HG03457 (cell line): ENCODE measurements around the gene SOX6.
"Not testable (repeated sequence)": the region's sequence is repeated elsewhere in the genome, so short reads cannot be mapped to it uniquely, and the experiment has no call there.

ENCODE experiments used
- ATAC-seq: cut with Tn5 transposase; IDR thresholded peaks from one replicate; pipeline ENCODE4 v1.9.1; 2021; ENCODE audit warnings: moderate number of reproducible peaks; ENCODE audit not compliant: unreplicated experiment

The SOX6 gene

DNA sequence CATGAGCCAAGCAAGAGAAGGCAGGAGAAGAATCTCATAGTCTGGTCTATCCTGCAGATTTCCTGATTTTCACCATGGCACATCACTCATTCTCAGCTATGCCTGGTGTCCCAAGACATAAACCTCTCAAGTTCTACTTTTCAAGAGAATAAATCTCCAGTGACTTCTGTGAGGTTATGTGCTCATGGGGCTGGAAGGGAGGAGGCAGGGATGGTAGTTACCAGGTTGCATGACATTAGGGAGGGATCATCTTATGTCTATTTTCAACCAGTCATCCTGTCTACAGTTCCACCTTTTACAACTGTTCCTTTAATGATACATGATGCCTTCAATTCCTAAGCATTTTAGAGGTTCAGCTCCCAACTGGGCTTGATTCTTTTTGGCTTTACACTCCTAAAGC is 297.7 kb downstream of the SOX6 start:
- ATAC-seq: no peak

DNA sequence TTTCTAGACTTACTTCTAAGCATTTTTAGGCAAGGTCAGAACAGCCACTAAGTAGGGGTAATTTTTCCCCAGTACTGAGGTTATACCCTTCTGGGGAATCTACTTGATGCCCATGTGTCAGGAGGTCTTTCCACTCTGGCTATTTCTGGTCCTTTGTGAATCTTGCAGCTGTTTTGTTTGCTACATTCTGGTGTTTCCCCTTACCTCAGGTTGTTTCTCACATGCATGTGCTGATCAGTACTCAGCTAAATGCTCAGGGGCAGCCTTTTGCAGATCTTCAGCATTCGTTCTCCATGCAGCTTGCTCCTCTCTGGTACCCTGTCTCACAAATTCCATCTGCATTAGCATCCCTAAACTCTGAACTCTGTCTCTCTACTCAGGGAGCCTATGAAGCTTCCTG is 303.6 kb downstream of the SOX6 start:
- ATAC-seq: no peak

DNA sequence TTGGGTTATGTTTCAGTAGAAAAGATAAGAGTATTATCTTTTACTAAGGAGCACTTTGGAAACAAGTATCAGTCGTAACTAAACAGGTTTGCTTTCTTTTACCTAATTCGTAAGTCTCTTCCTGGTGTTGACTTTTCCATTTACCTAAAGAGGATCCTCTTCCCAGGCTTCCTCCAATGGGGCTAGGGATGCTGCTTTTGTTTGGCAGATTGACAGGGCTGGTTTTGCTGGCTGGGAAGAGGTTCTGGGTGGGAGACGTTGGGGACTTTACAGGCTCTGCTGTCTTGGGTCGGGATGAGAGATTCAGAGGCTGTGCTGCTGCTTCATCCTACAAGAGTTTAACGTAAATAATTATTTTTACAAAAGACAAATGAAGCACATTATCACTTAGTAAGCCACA is 306.7 kb downstream of the SOX6 start:
- no peak for ATAC-seq

DNA sequence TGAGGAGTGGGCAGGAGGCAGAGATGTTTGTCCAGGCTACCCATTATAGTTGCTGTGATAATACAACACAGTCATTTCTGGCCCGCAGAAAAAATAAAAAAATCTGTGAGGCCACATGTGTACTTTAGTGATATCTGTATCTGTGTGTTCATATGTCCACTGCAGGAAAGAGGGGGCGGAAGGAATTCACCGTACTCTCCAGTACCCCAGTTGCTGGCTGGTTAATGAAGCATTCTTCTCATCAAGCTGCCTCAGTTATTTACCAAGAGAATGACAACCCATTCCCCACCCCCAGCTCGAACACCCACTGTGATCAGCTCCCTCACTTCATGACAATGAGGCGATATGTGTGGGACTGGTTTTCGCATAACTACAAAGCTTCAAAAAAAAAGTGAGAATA is 309.3 kb downstream of the SOX6 start:
- ATAC-seq: no peak

DNA sequence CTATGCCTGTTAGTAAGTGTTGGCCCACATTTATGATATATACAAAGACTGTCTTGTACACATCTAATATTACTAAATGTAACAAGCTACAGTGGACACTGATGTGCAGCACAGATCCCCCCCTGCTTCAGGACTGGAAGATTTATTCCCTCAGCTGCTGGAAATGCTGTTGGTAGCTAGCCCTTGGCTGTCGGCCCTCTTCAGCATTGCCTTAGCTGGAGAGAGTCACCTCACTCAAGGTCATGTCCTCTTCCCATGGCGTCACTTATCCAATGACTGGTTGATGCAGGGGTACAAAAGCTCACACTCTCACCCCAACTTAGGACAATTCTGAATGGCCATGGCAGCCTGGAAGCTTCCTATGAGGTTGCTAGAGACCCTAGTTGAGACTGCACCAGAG is 312.7 kb downstream of the SOX6 start:
- no peak for ATAC-seq

DNA sequence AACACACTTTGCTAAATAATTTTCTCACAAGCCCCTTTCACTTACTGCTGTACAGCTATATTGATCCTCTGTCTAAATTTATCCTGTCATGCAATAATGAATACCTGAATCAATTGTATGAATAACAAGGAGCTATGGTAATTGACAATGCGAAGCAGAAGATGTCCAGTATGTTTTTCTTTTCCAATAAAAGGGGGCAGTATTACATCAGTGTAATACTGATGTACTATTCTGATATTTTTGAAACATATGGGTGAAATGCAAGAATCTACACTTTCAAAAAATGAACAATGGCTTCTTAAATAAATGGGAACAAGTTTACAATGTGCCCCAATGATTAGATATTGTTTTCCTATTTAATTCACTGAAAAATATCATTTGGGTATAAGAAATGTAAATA is 315.1 kb downstream of the SOX6 start:
- no peak for ATAC-seq

DNA sequence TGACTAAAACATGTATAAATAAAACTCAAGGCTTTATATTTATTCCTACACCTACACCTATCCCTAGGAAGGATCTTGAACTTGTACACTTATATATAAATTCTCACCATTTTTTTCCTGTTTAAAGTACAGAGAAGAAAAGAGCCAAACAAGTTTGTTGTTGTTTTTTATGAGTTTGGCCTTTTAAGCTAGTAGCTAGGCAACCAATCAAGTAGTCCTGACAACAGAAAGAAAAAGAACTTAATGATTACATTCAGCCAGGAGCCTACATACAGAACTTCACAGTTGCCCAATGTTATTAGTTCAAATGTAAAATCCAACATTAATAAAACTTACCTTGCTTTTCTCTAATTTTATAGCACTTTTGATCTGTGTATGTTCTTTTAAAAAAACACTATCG is 316.2 kb downstream of the SOX6 start:
- ATAC-seq: no peak

DNA sequence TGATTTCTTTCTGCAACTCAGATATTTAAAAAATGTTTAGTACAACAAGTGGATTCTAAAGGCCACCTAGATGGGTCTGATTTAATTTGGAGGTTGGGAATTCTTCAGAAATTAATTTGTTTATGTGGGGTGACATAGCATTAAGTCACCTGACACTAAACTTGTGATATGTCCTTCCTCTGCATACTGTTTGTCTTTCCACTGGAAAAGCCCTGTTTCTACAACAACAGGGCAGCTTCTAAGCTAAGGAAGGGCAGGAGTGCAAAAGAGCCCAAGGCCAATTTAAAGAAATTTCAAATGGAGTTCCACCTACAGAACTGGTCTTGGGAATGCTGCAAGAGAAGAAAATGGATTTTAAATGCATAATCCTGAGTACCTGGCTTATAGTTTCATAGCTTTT is 319.2 kb downstream of the SOX6 start:
- no peak for ATAC-seq

DNA sequence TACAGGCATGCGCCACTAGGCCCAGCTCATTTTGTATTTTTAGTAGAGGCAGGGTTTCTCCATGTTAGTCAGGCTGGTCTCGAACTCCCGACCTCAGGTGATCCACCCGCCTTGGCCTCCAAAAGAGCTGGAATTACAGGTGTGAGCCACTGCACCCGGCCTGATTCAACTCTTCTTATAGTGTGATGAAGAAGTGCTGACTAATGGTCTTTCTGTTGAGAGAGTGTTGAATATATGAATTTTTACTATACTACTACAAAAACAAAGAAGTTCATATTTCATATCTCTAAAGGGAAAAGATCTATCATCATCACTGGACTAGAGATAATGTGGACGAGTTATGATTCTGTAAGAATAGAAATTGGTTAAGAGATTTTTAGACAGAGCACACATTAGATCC is 320.1 kb downstream of the SOX6 start:
- no peak for ATAC-seq

DNA sequence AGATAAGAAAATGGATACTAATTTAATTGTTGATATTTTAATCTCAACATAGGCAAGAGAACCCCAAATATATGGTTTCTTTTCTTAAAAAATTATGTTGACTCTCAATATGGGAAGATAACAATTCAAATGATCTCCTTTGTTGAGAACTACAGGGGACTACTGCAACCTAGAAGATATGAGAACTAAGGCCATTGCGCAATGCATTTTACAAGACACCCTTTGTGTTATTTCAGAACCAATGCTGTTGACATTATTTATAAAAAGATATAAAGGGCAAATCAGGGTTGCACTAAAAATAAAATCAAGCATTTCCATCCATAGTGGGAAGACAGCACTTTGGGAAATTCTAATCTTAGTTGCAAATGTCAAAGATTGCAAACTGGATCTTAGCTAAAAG is 322.3 kb downstream of the SOX6 start:
- ATAC-seq: no peak

DNA sequence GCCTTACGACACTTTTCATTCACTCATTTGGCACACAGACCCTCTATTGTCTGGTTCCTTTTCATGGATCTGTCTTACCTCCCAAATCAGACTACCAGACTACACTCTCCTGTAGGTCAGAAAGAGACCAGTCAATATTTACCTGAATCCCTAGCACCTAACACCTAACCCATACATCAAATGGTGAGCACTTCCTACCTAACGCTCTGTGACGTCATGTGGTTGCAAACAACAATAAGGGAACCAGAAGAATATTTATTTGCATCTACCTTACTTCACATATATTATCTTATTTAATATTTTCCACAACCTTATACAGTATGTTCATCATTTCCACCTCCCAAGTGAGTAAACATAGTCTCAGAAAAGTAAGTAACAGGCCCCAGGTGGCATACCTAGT is 323.4 kb downstream of the SOX6 start:
- no peak for ATAC-seq

DNA sequence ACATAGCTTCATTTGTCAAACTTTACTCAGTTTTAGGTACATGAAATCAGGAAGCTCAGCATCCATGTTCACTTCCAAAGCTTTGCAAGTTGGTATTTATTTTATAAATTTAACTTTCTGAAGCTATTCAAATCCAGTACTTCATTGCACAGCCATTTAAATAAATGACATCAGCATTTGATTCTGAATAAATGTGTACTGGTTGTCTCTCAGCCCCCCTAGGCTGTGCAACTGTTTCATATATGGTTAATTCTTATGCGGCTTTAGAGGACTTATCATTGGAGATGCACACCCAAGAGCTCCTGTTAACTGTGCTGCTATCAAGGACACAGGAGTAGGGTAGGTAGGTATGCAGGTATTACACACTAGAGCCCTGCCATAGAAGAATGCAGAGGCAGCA is 325.1 kb downstream of the SOX6 start:
- ATAC-seq: no peak

DNA sequence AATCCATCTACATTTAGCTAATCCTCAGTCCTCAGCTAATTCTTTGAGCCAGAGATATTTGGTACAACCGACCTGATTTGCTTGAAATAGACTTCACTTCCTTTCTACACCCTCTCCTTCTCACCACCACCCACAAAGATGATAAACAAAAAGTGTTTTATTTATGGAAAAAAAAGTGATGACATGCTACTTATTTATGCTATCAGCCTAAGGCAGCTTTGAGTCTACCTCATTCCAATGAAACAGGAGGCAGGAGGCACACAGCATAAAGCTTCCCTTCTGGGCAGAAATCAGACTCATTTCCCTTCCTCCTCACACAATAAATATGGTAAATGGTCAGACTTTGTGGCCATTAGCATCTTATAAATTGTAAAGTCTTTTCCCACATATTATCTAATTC is 325.7 kb downstream of the SOX6 start:
- ATAC-seq: no peak

DNA sequence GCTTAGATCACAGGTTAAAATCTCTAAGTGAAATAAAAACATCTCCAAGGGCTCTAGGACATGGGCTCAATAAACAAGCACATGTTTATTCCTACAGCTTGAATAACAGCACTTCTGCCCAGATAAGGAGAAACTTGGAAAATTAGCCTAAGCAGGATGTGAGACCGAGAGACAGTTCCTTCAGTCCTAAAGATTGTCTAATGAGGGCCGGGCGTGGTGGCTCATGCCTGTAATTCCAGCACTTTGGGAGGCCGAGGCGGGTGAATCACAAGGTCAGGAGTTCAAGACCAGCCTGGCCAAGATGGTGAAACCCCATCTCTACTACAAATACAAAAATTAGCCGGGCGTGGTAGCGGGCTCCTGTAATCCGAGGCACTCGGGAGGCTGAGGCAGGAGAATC is 327.2 kb downstream of the SOX6 start:
- not testable (repeated sequence) for ATAC-seq

DNA sequence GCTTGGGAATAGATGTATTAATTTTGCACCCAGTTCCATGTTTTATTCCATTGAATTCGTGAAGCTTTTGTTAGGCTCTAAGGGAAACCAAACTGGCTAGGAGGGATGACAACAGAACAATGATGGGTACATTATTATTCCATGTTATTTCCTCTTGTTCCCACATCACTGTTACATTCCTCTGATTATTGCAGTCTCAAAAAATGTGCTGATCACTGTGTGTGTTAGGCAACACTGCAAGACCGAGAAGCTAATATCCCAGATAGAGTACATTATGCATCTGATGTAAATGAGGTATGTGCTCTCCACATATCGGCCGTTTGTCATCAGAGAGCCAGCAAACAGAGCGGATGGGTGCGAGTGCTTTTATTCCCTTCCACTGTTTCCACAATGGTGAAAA is 327.9 kb downstream of the SOX6 start:
- ATAC-seq: no peak

DNA sequence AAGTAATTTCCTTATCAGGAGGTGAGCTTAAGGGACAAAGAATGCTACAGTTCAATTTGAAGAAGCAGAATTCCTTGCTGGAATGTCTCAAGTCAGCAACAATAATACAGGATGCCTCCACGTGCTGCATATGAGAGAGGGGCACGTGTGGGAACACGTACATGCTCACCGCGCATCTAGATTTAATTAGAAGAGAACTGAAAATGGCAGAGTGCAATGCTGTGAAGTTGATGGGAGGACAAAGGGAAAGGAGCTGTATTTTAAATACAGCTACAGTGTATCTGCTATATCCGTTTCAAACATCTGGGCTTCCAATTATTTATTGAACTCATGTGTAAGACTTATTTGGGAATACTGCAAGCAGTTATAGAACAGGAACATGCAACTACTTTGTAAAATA is 328.7 kb downstream of the SOX6 start:
- no peak for ATAC-seq

DNA sequence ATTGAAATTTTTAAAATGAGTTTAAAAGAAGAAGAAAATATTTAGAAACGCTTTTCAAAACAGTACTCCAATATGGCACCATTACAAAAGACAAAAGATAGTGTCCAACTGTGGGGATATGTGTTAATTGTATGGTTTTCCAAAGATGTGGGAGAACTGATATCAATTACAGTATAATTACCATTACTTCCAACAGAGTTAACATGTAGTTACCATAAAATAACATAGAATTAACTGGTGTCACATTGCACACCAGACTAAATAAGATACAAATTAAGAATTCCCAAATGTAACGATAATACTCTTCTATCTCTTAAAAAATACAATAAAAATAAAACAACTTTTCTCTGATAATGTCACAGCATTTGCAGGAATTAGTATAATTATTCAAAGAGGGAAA is 329.5 kb downstream of the SOX6 start:
- ATAC-seq: no peak

DNA sequence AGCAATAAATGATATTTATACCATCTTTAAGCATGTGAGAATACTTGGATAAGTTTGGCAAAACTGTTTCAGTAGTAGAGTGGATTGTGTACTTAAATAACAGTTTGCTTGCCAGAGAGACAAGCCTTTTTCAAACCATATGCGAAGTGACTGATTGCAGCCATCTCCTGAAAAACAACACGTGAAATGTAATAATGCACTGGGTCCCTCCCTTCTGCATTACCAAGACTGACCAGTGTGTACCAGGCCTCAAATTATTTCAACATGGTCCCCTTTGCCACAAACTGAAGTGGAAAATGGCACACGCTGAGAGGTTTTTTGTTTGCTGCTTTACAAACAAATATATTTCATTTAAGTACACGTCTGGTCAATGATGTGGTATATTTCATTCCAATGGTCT is 337.4 kb downstream of the SOX6 start:
- ATAC-seq: no peak

DNA sequence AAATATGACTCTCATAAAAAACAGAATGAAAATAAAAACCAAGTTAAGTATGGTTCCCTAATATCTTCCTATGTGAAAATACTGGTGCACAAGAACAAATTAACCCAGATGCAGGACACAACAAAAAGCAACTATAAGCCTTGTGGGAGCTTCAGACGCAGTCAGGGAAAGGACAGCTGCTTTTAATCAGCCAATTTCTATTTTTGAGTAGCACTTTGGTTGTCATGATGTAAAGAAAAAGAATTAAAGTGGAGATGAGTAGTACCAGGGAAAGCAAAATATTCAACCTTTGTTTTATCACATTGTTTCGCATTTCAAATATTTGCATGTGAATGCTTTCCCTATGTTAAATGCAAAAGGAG is 339.9 kb downstream of the SOX6 start:
- ATAC-seq: no peak

DNA sequence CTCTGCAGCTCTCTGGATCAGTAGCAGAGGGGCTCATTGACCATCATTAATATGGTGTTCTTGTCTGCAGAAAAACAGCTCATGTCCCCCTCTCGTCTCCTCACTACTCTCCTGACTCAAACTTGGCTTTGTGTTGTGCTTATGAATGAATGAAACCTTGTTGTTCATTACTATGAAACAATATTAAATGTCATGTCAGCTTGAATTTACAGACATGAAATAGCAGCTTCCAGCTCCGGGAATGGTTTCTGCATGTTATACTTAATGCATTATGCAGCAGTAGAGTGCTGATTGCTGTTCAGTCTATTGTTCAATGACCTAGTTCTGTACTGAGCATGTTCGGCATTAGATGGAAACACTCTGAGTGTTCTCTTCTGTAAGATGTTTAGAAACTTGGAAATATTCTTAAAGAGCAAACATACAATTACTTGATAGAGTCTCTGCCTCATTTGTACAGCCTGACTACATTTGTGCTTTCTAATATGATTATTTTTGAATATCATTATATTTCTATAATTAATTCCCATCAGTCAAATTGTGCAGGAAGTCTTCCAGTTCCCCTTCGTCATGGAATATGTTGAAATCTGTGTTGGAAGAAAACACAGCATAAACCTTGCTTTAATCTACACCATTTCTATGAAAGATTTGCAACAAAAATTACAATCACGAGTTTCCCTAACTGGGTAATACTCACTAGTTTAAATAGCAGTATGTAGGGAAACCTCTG is 340.4 kb downstream of the SOX6 start:
- no peak for ATAC-seq

DNA sequence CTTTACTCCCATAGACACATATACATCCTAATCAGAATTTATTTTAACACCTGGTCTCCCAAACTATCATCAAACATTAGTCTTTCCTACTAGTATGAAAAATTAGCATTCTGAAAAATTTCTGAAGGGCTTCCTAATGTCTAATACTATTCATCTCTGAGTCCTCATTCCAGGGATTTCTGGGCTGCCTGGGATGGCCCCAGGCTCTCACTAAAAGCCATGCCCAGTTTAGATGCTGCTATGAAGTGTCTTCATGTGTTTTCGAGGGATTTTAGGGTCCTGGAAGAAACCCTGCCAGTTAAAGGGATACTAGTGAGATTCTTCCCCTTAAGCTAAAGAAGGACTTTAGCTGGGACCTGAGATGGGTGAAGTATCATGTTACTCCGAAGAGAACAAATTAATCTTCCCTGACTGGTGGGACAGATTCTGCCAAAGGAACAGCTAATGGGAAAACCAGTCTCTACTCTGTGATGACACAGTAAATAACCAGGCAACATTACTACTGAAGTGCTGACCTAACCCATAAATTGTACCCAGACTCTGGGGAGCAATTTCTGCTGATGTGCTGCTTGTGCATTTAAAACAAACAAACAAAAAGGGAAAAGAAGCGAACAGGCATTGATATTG is 342.6 kb downstream of the SOX6 start:
- no peak for ATAC-seq

DNA sequence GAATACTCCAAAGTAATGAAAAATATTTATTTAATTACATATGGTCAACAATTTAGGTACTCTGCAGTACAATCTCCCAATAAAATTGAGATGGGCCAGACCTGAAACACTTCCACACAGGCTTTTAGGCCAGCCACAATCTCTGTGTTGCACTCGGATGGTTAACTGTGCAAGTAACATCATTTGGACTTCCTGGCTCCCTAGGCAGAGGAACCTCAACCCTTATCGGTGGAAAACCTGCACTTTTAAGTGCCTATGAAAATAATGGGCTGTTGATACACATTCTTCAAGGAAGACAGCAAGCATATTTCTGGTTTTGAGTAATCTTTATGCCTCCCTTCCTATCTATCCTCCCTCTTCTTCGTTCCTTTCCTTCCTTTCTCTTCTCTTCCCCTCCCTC is 343.1 kb downstream of the SOX6 start:
- ATAC-seq: no peak

DNA sequence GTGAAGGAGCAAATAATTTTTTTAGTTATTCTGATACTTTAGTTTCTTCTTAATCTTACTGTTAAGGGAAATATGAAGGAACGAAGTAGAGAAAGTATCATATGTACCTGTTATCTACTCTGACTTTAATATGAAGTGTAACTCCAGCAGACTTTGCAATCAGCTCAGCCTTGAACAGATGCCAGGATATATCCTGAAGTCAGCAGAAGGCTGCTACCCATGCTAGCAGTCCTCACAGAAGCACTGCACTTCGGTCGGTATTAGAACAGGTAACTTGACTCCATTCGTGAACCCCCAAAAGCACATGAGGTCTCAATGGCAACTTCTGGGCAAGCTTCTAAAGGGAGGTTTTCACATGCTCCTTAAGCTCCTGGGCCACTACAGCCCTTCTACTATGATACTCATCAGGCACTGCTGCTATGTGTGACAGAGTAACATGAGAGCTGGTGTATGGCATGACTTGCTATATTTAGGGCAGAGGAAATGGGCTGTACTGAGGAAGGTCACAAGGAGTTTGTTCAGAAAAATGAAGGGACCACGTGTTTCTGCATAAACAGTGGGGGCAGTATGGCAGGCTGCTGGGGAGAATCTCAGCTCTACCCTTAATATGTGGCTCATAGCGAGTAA is 344.1 kb downstream of the SOX6 start:
- no peak for ATAC-seq
